Kidney (tissue), 14 donors: Measurements from ENCODE around the gene RPL41. TPM values are rescaled to one million over a fixed set of nuclear protein-coding genes. Genes with fewer than 3 reads are reported as not detected.

ENCODE experiments used
- DNase-seq, 5 donors: peaks; one replicate each; pipeline ENCODE4 v3.0.0-alpha.2; 2013 to 2020
- FAIRE-seq: peaks from 2 replicates; lab custom pipeline; 2012; peaks lifted over from hg19 to GRCh38; lab: Jason Lieb, UNC
- H3K27ac ChIP-seq, 2 donors: one replicate each; pipeline ENCODE4 v1.7.0; 2013; ENCODE audit warnings: low read depth in 2 of 2, low read length in 2 of 2, inconsistent platforms in 1 of 2
- H3K27me3 ChIP-seq: one replicate; pipeline ENCODE4 v1.7.1; 2013; ENCODE audit warnings: low read length, inconsistent platforms; ENCODE audit not compliant: control insufficient read depth, insufficient read depth
- H3K36me3 ChIP-seq, 3 donors: one replicate each; pipeline versions ENCODE4 v1.7.0 to v1.7.1; 2013; ENCODE audit warnings: low read length in 3 of 3, control low read depth in 1 of 3, inconsistent platforms in 1 of 3; ENCODE audit not compliant: insufficient read depth in 3 of 3, control insufficient read depth in 2 of 3
- H3K4me1 ChIP-seq, 3 donors: one replicate each; pipeline versions ENCODE4 v1.7.0 to v1.7.1; 2013; ENCODE audit warnings: low read length in 3 of 3, inconsistent platforms in 1 of 3, low read depth in 1 of 3; ENCODE audit not compliant: control insufficient read depth in 2 of 3, insufficient read depth in 2 of 3
- H3K4me3 ChIP-seq, 3 donors: one replicate each; pipeline versions ENCODE4 v1.7.0 to v1.8.1; 2013; ENCODE audit warnings: low read length in 3 of 3, control low read depth in 1 of 3, inconsistent platforms in 1 of 3
- H3K9ac ChIP-seq, 3 donors: one replicate each; pipeline versions ENCODE4 v1.7.0 to v1.7.1; 2013; ENCODE audit warnings: low read length in 3 of 3, control low read depth in 1 of 3, inconsistent platforms in 1 of 3
- H3K9me3 ChIP-seq, 3 donors: one replicate each; pipeline versions ENCODE4 v1.7.0 to v1.7.1; 2013; ENCODE audit warnings: low read length in 3 of 3, control low read depth in 1 of 3, inconsistent platforms in 1 of 3; ENCODE audit not compliant: control insufficient read depth in 2 of 3, insufficient read depth in 1 of 3
- CTCF ChIP-seq: IDR thresholded peaks from 3 replicates; pipeline ENCODE4 v1.5.1; 2012; ENCODE audit warnings: mild to moderate bottlenecking, moderate library complexity, borderline replicate concordance; ENCODE audit not compliant: insufficient read depth; ENCODE audit errors: extremely low read depth
- intact Hi-C: fragments of 100-400 bp; cut with DNase I; formaldehyde crosslinking; loops from one replicate; pipeline ENCODE4 v1.11.1; 2022
- polyA plus RNA-seq: library from polyadenylated mRNA; stranded (reverse); fragments of 350-450 nt; fragmentation: Illumina TruSeq; extraction: RNeasy Lipid Tissue Mini Kit (QIAGEN cat#74804); gene quantifications from one replicate; pipeline ENCODE4 v1.2.3, GENCODE V29; 2014; ENCODE audit warnings: low read depth, low replicate concordance; ENCODE audit not compliant: insufficient read depth
- total RNA-seq: library from RNA; stranded (reverse); fragmentation: NEBNext Ultra II Directional; extraction: Animal tissue kit (Norgen Biotek cat#: 25700); gene quantifications from one replicate; pipeline ENCODE4 v1.2.1, GENCODE V29; 2021
- donor health status: control.
- donor health status: control.
- donor health status: control.
- donor health status: control.
- donor health status: control.
- donor health status: DM: yes; HTN: yes; CAD: no.
- donor health status: Normal renal cell carcinoma (clear cell type).

Gene RPL41
- total and polyA plus RNA-seq, 2 donors from 2014 or later, result 2,987 to 5,602 TPM

GRCh38 chr12:56082382-56082781 lies 34.1 kb upstream of the RPL41 start:
- Histone ChIP-seq H3K36me3 (peaks cover 0 to 18% (median 10%) of the 10 kb centered on the region in 3 donors), H3K4me3 (peak overlapping the region in 2 of 3 donors; percentile 20 to 79), H3K27ac (peak overlapping the region; percentile 82 to 93), H3K27me3 (no peaks in the 10 kb centered on the region), H3K9ac (peak overlapping the region in 1 of 3 donors; percentile 16), H3K9me3 (no peaks in the 10 kb centered on the region), H3K4me1 (peaks cover 4 to 15% (median 13%) of the 10 kb centered on the region in 3 donors)
- no peak for FAIRE-seq
- DNase-seq, result no peak
- no peak for TF ChIP-seq CTCF
- intact Hi-C loops, result no loop called here

GRCh38 chr12:56082967-56083366 lies 33.5 kb upstream of the RPL41 start:
- intact Hi-C loops, result no loop called here
- DNase-seq (no peak), FAIRE-seq (no peak)
- H3K9ac ChIP-seq, result no peak overlapping the region
- no peak for TF ChIP-seq CTCF
- peaks cover 4 to 15% (median 13%) of the 10 kb centered on the region in 3 donors for H3K4me1 ChIP-seq
- H3K4me3 ChIP-seq, result peak overlapping the region in 1 of 3 donors; percentile 79
- no peaks in the 10 kb centered on the region for H3K9me3 ChIP-seq
- no peaks in the 10 kb centered on the region for H3K27me3 ChIP-seq
- peak overlapping the region in 1 of 2 donors; percentile 82 for H3K27ac ChIP-seq
- H3K36me3 ChIP-seq, result peaks cover 0 to 24% (median 10%) of the 10 kb centered on the region in 3 donors

GRCh38 chr12:56084958-56085543 lies 31.4 kb upstream of the RPL41 start:
- H3K9ac ChIP-seq, result no peak overlapping the region
- H3K4me1 ChIP-seq, result peaks cover 0 to 15% (median 10%) of the 10 kb centered on the region in 3 donors
- DNase-seq (no peak), FAIRE-seq (no peak)
- no peaks in the 10 kb centered on the region for H3K9me3 ChIP-seq
- no peak overlapping the region for H3K27ac ChIP-seq
- no peak for TF ChIP-seq CTCF
- intact Hi-C loops, result no loop called here
- peaks cover 0 to 36% (median 17%) of the 10 kb centered on the region in 3 donors for H3K36me3 ChIP-seq
- H3K27me3 ChIP-seq, result no peaks in the 10 kb centered on the region
- no peak overlapping the region for H3K4me3 ChIP-seq
